Small intestine (tissue), 7 donors: ENCODE measurements around the gene CHST11. TPM values are rescaled to one million over a fixed set of nuclear protein-coding genes. Genes with fewer than 3 reads are reported as not detected.

ENCODE experiments used
- DNase-seq, 2 donors: peaks; one replicate each; pipeline versions ENCODE4 v3.0.0 to v3.0.0-alpha.2; 2013
- FAIRE-seq: peaks from 2 replicates; lab custom pipeline; 2012; peaks lifted over from hg19 to GRCh38; lab: Jason Lieb, UNC
- H3K27ac ChIP-seq, 3 donors: one replicate each; pipeline ENCODE4 v1.5.1; 2013; ENCODE audit warnings: low read length in 2 of 3, mild to moderate bottlenecking in 2 of 3, control low read depth in 1 of 3, inconsistent platforms in 1 of 3, low read depth in 1 of 3, moderate library complexity in 1 of 3
- H3K27me3 ChIP-seq, 3 donors: one replicate each; pipeline ENCODE4 v1.6.1; 2013; ENCODE audit warnings: low read length in 3 of 3, inconsistent platforms in 1 of 3; ENCODE audit not compliant: control insufficient read depth in 3 of 3, insufficient read depth in 3 of 3
- H3K36me3 ChIP-seq, 3 donors: one replicate each; pipeline ENCODE4 v1.6.1; 2013; ENCODE audit warnings: low read length in 3 of 3, inconsistent platforms in 1 of 3, low read depth in 1 of 3, mild to moderate bottlenecking in 1 of 3, moderate library complexity in 1 of 3; ENCODE audit not compliant: control insufficient read depth in 3 of 3, insufficient read depth in 2 of 3
- H3K4me1 ChIP-seq, 3 donors: one replicate each; pipeline ENCODE4 v1.6.1; 2013; ENCODE audit warnings: low read length in 2 of 3, inconsistent platforms in 1 of 3, low read depth in 1 of 3, mild to moderate bottlenecking in 1 of 3, moderate library complexity in 1 of 3; ENCODE audit not compliant: control insufficient read depth in 3 of 3, insufficient read depth in 2 of 3
- H3K4me3 ChIP-seq, 3 donors: one replicate each; pipeline ENCODE4 v1.5.1; 2013; ENCODE audit warnings: low read length in 3 of 3, control low read depth in 1 of 3, inconsistent platforms in 1 of 3, low read depth in 1 of 3, mild to moderate bottlenecking in 1 of 3, moderate library complexity in 1 of 3
- H3K9me3 ChIP-seq, 2 donors: one replicate each; pipeline ENCODE4 v1.6.1; 2013; ENCODE audit warnings: low read depth in 1 of 2, low read length in 1 of 2; ENCODE audit not compliant: control insufficient read depth in 2 of 2, insufficient read depth in 1 of 2
- WGBS, 3 donors: extraction: QIAGEN DNeasy Blood & Tissue Kit; methylation state at CpG; one replicate each; pipeline ENCODE4 v1.1.7; 2013; 5-methylcytosine and 5-hydroxymethylcytosine counted together
- polyA plus RNA-seq, 4 donors: library from polyadenylated mRNA; stranded (reverse) in 3 of 4; unstranded in 1 of 4; fragments of 200-250 nt in 3 of 4; fragments of 120-200 nt in 1 of 4; gene quantifications; one replicate each; pipeline versions ENCODE4 v1.2.1 to v1.2.3, GENCODE V29; 2013
- donor health status: healthy with polysubstance abuse.
- donor health status: control.
- donor health status: control.
- donor health status: Bipolar disorder and iron deficiency.
- donor health status: healthy.

CHST11 gene
- polyA plus RNA-seq, 4 donors = 0.89 to 3.0 (median 2.0) TPM

DNA sequence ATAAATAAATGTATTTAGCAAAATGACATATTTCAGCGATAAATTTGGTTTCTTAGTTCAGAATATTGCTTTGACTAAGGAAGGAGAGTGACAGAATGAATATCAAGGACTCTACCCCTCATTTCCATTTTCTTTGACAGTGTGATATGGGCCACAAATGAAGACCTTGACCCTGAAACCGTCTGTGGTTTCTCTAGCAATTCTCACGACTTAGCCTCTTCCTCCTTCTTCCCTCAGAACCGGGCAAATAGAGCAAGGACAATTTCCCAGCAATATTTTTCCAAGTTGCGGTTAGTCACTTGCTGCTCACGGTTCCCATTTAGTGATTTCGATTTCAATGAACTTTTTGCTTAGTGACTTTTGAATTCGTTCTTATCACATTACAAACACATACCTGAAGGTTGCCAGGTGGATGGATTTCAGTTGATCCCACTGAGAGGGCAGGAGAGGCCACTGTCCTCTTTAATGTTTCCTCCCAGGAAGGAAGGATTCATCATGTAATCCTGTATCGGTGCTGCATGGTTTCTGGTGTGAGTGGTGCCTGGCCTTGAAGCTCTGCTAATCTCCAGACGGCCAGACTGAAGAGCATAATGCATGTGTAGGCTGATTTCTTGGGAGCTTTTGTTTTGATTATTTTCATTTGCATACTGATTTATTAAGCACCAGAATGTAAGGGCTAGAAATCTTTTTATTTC is 77.6 kb downstream of the CHST11 start:
- 32 to 44% (median 43%) methylated on average over 10 of the region's 10 CpGs for WGBS, 3 donors
- Histone ChIP-seq H3K4me3 (no peak overlapping the region), H3K27ac (no peak overlapping the region), H3K9me3 (peaks cover 0 to 3% of the 10 kb centered on the region in 2 donors), H3K4me1 (no peaks in the 10 kb centered on the region), H3K27me3 (no peaks in the 10 kb centered on the region), H3K36me3 (no peaks in the 10 kb centered on the region)
- no peak for FAIRE-seq
- no peak for DNase-seq

DNA sequence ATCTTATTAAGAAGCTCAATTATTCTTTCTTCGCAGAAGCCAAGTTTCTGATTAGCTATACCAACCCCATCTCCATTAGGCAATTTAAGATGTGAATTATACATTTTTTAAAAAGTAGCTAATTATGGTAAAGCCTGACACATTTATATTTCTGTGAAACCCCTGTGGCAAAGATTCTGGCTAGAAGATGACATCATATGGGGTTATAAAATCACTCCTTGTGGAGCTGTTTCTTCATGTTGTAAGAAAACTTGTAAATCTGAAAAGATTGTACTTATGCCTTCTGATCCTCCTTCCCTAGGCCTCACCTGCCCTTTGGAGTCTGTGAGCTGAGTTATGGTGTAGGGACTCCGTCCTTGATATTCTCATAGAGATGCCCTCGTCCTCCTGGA is 78.1 kb downstream of the CHST11 start:
- no peaks in the 10 kb centered on the region for H3K36me3 ChIP-seq
- H3K9me3 ChIP-seq = no peaks in the 10 kb centered on the region
- H3K27ac ChIP-seq = no peak overlapping the region
- DNase-seq (no peak), FAIRE-seq (no peak)
- H3K4me3 ChIP-seq = no peak overlapping the region
- WGBS, 3 donors = 78 to 93% (median 79%) methylated on average over 3 of the region's 3 CpGs
- H3K4me1 ChIP-seq = no peaks in the 10 kb centered on the region
- no peaks in the 10 kb centered on the region for H3K27me3 ChIP-seq

DNA sequence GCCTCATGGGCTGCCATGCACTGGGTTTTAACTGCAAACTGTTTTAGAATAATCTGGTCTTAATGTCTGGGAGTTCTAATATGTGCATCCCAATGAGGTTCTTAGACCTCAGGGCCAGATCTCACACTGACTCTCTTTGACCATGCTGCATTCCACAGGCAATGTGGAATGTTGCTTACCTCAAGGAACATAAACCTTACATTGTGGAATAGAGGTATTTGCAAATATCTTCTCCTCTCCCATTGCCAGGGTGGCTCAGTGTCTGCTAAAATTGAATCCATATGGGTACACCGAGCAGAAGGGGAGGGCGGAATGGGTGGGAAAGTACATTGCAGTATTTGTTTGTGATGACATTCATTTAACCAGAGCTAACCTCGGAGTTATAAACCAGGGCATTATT is 78.6 kb downstream of the CHST11 start:
- 88 to 95% (median 93%) methylated on average over 3 of the region's 3 CpGs for whole genome bisulfite sequencing, 3 donors
- FAIRE-seq = no peak
- H3K27ac ChIP-seq = no peak overlapping the region
- no peaks in the 10 kb centered on the region for H3K9me3 ChIP-seq
- H3K4me1 ChIP-seq = no peaks in the 10 kb centered on the region
- H3K4me3 ChIP-seq = no peak overlapping the region
- H3K36me3 ChIP-seq = no peaks in the 10 kb centered on the region
- no peaks in the 10 kb centered on the region for H3K27me3 ChIP-seq
- no peak for DNase-seq

DNA sequence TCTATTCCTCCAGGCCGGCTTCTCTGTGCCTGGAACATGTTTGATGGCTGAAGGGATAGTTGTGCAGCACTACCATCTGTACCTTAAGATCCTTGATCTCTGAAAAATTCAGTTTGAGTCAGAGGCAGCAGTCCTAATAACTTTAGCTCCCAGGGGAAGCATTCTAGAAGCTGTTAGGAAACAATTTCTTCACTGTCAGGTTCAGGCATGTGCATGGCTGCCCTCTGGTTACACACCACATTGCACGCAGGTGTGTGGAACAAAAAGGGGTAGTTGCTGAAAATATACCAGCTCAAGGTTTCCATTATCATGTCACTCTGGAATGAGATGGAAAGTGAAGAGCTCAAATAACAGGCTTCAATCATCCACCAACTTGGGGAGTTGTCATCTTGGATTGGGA is 80.1 kb downstream of the CHST11 start:
- Histone ChIP-seq H3K27me3 (no peaks in the 10 kb centered on the region), H3K4me1 (no peaks in the 10 kb centered on the region), H3K36me3 (no peaks in the 10 kb centered on the region), H3K4me3 (no peak overlapping the region), H3K9me3 (no peaks in the 10 kb centered on the region), H3K27ac (no peak overlapping the region)
- DNase-seq (no peak), FAIRE-seq (no peak)
- WGBS, 3 donors = 80 to 88% (median 87%) methylated on average over 2 of the region's 2 CpGs

DNA sequence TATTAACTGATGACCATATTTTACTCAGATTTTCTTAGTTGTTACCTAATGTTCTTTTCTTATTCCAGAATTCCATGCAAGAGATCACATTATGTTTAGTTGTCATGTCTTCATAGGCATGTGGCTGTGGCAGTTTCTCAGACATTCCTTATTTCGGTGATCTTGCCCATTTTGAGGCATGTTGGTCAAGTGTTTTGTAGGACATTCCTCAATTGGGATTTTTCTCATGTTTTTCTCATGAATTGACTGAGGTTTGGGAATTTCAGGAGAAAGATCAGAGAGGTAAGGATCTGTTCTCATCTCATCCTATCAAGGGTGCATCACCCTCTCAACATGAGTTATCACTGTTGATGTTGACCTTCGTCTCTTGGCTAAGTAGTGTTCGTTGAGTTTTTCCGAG is 81.3 kb downstream of the CHST11 start:
- 85 to 92% (median 85%) methylated on average over 4 of the region's 4 CpGs for WGBS, 3 donors

DNA sequence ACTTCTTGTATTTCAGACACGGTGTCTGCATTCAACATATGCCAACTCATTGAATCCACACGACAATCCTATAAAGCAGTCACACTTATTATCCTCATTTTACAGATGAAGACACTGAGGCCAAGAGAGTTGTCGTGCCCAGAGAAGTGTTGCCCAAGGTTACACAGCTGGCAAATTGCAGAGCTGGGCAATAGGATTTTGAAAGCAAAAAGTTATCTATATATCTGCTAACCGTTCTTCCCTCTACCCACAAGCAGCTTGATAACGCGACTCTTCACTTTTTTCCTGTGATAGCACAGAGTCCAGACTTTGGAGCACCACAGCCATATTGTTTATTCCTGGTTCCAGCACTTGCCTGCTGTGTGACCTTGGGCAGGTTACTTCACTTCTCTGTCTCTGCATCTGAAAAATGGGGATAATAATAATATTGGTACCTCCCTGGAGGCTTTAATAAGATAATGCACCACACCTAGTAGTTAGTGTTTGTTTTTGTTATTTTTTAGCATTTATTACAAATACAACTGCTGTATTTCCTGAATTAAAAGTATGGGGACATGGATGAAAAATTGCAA is 82.2 kb downstream of the CHST11 start:
- DNase-seq = no peak
- Histone ChIP-seq H3K27me3 (no peaks in the 10 kb centered on the region), H3K27ac (no peak overlapping the region), H3K4me3 (no peak overlapping the region), H3K4me1 (no peaks in the 10 kb centered on the region), H3K9me3 (no peaks in the 10 kb centered on the region), H3K36me3 (no peaks in the 10 kb centered on the region)
- WGBS, 3 donors = 77 to 88% (median 85%) methylated on average over 6 of the region's 6 CpGs
- no peak for FAIRE-seq

More for the DNA sequence above, 81.3 kb downstream of the CHST11 start:
- no peak overlapping the region for H3K4me3 ChIP-seq
- DNase-seq (no peak), FAIRE-seq (no peak)
- no peak overlapping the region for H3K27ac ChIP-seq
- no peaks in the 10 kb centered on the region for H3K36me3 ChIP-seq
- H3K9me3 ChIP-seq = no peaks in the 10 kb centered on the region
- H3K27me3 ChIP-seq = no peaks in the 10 kb centered on the region
- no peaks in the 10 kb centered on the region for H3K4me1 ChIP-seq

DNA sequence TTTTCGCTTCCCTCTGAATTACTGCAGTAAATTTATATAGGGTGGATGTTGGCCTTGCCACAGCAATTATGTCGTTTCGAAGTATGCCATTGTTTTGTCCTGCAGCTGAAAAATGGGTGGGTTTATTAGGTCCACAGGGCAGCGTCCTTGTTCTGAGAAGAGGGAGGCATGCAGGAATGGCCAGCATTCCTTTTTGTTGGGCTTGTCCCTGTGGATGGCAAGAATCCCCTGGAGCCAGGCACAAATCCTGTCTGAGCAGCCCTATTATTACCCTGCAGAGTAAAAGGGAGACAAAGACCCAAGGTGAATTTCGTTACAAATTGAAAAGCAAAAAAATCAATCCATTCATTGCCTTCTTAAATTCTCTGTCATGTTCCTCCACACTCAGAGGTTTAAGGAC is 88.1 kb downstream of the CHST11 start:
- no peaks in the 10 kb centered on the region for H3K4me1 ChIP-seq
- no peaks in the 10 kb centered on the region for H3K36me3 ChIP-seq
- no peak overlapping the region for H3K27ac ChIP-seq
- DNase-seq = no peak
- no peak for FAIRE-seq
- no peaks in the 10 kb centered on the region for H3K27me3 ChIP-seq
- H3K9me3 ChIP-seq = no peaks in the 10 kb centered on the region
- WGBS, 3 donors = 52 to 82% (median 71%) methylated on average over 5 of the region's 5 CpGs
- H3K4me3 ChIP-seq = no peak overlapping the region

DNA sequence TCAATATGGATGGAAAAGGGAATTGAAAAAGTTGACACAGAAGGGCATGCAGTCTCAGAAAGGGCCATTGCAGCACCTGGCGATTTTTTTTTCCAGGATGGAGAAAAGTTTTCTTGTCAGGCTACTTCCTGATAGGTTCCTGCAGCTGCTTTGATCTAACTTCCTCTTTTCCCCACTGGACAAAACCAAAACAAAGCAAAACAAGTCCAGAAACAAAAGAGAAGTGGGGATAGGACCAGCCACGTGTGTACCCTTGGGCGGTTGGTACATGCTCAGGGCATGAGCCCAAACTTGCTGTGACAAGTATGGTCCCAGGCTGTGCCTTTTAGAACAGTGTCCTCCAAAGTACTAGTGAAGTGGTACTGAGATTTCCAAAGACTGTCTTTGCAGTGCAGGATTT is 89.8 kb downstream of the CHST11 start:
- Histone ChIP-seq H3K27ac (no peak overlapping the region), H3K36me3 (no peaks in the 10 kb centered on the region), H3K27me3 (no peaks in the 10 kb centered on the region), H3K4me3 (no peak overlapping the region), H3K9me3 (no peaks in the 10 kb centered on the region), H3K4me1 (no peaks in the 10 kb centered on the region)
- 35 to 58% (median 56%) methylated on average over 3 of the region's 3 CpGs for WGBS, 3 donors
- FAIRE-seq = no peak
- DNase-seq = no peak

DNA sequence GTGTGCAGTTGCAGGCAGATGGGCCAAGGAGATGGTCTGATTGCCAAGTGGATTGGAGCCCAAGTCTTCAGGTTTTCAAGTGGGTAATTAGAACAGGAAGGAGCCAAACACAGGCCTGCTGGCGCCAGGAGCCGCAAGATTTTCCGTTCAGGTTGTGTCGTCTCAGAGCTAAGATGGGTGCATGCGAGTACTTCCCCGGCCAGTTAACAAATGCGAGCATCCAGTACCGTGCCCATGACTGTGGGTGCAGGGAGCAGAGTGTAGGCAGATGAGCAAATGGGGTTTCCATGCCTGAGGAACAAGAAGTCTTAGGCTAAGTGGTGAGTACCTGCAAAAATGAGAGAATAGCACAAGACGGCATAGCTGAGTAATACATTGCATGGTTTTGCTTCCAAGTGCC is 90.5 kb downstream of the CHST11 start:
- WGBS, 3 donors = 84 to 93% (median 91%) methylated on average over 9 of the region's 9 CpGs
- no peaks in the 10 kb centered on the region for H3K36me3 ChIP-seq
- no peak overlapping the region for H3K27ac ChIP-seq
- FAIRE-seq = no peak
- DNase-seq = no peak
- H3K9me3 ChIP-seq = no peaks in the 10 kb centered on the region
- H3K4me3 ChIP-seq = no peak overlapping the region
- H3K4me1 ChIP-seq = no peaks in the 10 kb centered on the region
- H3K27me3 ChIP-seq = no peaks in the 10 kb centered on the region
